SK-N-SH treated with all-trans-retinoic acid at 6 μM for 48 hours (cell line): ENCODE measurements around the gene SCG3.

Source experiments
- CREB5 ChIP-seq: fragments of 250-450 bp; sonication (Bioruptor Pico); IDR thresholded peaks from 2 replicates; pipeline ENCODE4 v1.5.1; 2020; ENCODE audit warnings: low read depth, mild to moderate bottlenecking, moderate library complexity
- ISL1 ChIP-seq: fragments of 250-450 bp; sonication (Bioruptor Pico); IDR thresholded peaks from 2 replicates; pipeline ENCODE4 v2.1.2; 2022; ENCODE audit warnings: mild to moderate bottlenecking, moderate library complexity
- PATZ1 ChIP-seq: fragments of 250-450 bp; sonication (Bioruptor Pico); IDR thresholded peaks from 2 replicates; pipeline ENCODE4 v1.8.0; 2020; ENCODE audit warnings: mild to moderate bottlenecking, moderate library complexity, borderline replicate concordance

- TF ChIP-seq ISL1 (no peak), CREB5 (CRISPR knock-in tag) (no peak), PATZ1 (CRISPR knock-in tag) (no peak)
Measured at GRCh38 chr15:51647128-51647562, 34.2 kb upstream of the SCG3 start.
